ENCODE data around the gene IL26. TPM values are rescaled to one million over a fixed set of nuclear protein-coding genes. Genes with fewer than 3 reads are reported as not detected.

Gene IL26
- total RNA-seq, 1 experiment from 2014 or later: not detected

DNA sequence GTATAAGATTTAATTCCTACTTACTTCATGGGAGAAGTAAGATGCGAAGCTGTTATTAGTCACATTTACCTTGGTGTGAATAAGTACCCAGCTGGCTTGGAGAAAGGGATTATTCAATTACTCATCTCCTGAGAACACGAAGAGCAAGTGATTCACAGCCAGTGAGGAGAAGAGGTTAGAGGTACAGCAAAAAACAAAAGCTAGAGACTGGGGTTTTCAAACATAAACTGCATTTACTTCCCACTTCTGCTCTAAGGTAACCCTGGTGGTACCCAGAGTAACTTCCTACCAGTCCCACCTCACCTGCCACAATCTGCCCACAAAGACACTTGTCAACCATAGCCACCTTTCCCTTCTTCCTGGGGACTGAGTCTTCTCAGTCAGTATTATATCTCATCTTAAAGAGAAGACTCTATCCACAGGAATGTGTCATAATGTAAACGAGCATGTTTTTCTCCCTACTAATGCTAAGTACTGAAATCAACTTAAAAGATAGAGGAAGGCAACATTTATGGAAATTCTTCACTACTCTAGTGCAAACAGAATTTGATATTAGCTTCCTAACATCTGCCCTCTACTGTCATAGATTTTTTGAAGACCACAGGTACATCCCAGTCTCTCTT is 33.8 kb upstream of the IL26 start:
- Histone ChIP-seq H3K27me3 (ENCODE audit: insufficient read depth, low read depth) (no peaks in the 10 kb centered on the region), H3K27ac (peak overlapping the region; percentile 69), H3K79me2 (ENCODE audit: low read depth) (no peaks in the 10 kb centered on the region), H3F3A (ENCODE audit: insufficient read depth, low read depth) (no peaks in the 10 kb centered on the region), H3K9me2 (ENCODE audit: insufficient read depth) (no peaks in the 10 kb centered on the region; the same call in 1 of the 2 replicates), H4K20me1 (ENCODE audit: insufficient read depth) (no peaks in the 10 kb centered on the region), H3K4me3 (no peak overlapping the region), H3K4me2 (peak overlapping the region; percentile 45), H2AFZ (peak overlapping the region; percentile 15; the same call in 1 of the 2 replicates), H3K36me3 (ENCODE audit: low read depth) (no peaks in the 10 kb centered on the region), H3K4me1 (replicated peaks; ENCODE audit: insufficient read depth) (peaks cover 18% of the 10 kb centered on the region), H3K9me3 (ENCODE audit: insufficient read depth, low read depth) (no peaks in the 10 kb centered on the region)
- ChIA-PET CTCF (no interaction called here), POLR2A (ENCODE audit: unreplicated experiment) (no interaction called here)
- no TSS peak for BruUV-seq (replicated peaks)
- no peak for TF ChIP-seq EZH2 (IDR thresholded peaks at IDR 0.05; ENCODE audit: low read depth)
- TF ChIP-seq, protein P1, sequence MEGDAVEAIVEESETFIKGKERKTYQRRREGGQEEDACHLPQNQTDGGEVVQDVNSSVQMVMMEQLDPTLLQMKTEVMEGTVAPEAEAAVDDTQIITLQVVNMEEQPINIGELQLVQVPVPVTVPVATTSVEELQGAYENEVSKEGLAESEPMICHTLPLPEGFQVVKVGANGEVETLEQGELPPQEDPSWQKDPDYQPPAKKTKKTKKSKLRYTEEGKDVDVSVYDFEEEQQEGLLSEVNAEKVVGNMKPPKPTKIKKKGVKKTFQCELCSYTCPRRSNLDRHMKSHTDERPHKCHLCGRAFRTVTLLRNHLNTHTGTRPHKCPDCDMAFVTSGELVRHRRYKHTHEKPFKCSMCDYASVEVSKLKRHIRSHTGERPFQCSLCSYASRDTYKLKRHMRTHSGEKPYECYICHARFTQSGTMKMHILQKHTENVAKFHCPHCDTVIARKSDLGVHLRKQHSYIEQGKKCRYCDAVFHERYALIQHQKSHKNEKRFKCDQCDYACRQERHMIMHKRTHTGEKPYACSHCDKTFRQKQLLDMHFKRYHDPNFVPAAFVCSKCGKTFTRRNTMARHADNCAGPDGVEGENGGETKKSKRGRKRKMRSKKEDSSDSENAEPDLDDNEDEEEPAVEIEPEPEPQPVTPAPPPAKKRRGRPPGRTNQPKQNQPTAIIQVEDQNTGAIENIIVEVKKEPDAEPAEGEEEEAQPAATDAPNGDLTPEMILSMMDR (conservative IDR thresholded peaks at IDR 0.05): no peak
- intact Hi-C loops (cut with micrococcal nuclease; ENCODE audit: unreplicated experiment): no loop called here
- DNase-seq: peak in 1 of 2 experiments; percentile 87

- H3K4me2 ChIP-seq: no peak within 1 kb of the TSS
- POLR2A ChIA-PET (ENCODE audit: unreplicated experiment): no interaction called here
- H3K4me1 ChIP-seq (replicated peaks; ENCODE audit: insufficient read depth): peaks cover 1% of the 10 kb centered on the region; the same call in 1 of the 2 replicates
- no peaks in the 10 kb centered on the region for H3K36me3 ChIP-seq (ENCODE audit: low read depth)
- H3K27me3 ChIP-seq (ENCODE audit: insufficient read depth, low read depth): no peaks in the 10 kb centered on the region
- intact Hi-C loops (cut with micrococcal nuclease; ENCODE audit: unreplicated experiment): no loop called here
- no peak within 1 kb of the TSS for H2AFZ ChIP-seq
- no peaks in the 10 kb centered on the region for H3K9me3 ChIP-seq (ENCODE audit: insufficient read depth, low read depth)
- H4K20me1 ChIP-seq (ENCODE audit: insufficient read depth): no peaks in the 10 kb centered on the region
- no peaks in the 10 kb centered on the region for H3K79me2 ChIP-seq (ENCODE audit: low read depth)
- BruUV-seq (replicated peaks): no TSS peak
- peaks cover 4% of the 10 kb centered on the region; the same call in 1 of the 2 replicates for H3K9me2 ChIP-seq (ENCODE audit: insufficient read depth)
- no peak within 1 kb of the TSS for H3K27ac ChIP-seq
- TF ChIP-seq, protein P1 (conservative IDR thresholded peaks at IDR 0.05): no peak
- TF ChIP-seq EZH2 (IDR thresholded peaks at IDR 0.05; ENCODE audit: low read depth): no peak
- H3K4me3 ChIP-seq: no peak within 1 kb of the TSS
- CTCF ChIA-PET: no interaction called here
- DNase-seq: no peak
- H3F3A ChIP-seq (ENCODE audit: insufficient read depth, low read depth): no peaks in the 10 kb centered on the region
Measured at GRCh38 chr12:68253504-68253903, 27.9 kb upstream of the IL26 start, which contains the start of gene IL22. Gene IL22 (minus strand): TSS chr12:68253604. CDS start chr12:68253448, 156 bp downstream.

GRCh38 chr12:68252077-68252476 is 26.5 kb upstream of the IL26 start:
- no peak overlapping the region for H3K4me3 ChIP-seq

More at GRCh38 chr12:68252077-68252476, 26.5 kb upstream of the IL26 start:
- ChIA-PET CTCF (no interaction called here), POLR2A (ENCODE audit: unreplicated experiment) (no interaction called here)
- intact Hi-C loops (cut with micrococcal nuclease; ENCODE audit: unreplicated experiment): no loop called here
- TF ChIP-seq EZH2 (IDR thresholded peaks at IDR 0.05; ENCODE audit: low read depth): no peak
- no peak overlapping the region for H3K27ac ChIP-seq
- no peaks in the 10 kb centered on the region for H3K27me3 ChIP-seq (ENCODE audit: insufficient read depth, low read depth)
- H3K36me3 ChIP-seq (ENCODE audit: low read depth): no peaks in the 10 kb centered on the region
- H3K9me3 ChIP-seq (ENCODE audit: insufficient read depth, low read depth): no peaks in the 10 kb centered on the region
- DNase-seq: no peak
- H3K79me2 ChIP-seq (ENCODE audit: low read depth): no peaks in the 10 kb centered on the region
- no peaks in the 10 kb centered on the region for H3F3A ChIP-seq (ENCODE audit: insufficient read depth, low read depth)
- H2AFZ ChIP-seq: no peak overlapping the region
- H3K4me1 ChIP-seq (replicated peaks; ENCODE audit: insufficient read depth): no peaks in the 10 kb centered on the region
- no TSS peak for BruUV-seq (replicated peaks)
- no peak overlapping the region for H3K4me2 ChIP-seq
- peaks cover 4% of the 10 kb centered on the region; the same call in 1 of the 2 replicates for H3K9me2 ChIP-seq (ENCODE audit: insufficient read depth)
- no peaks in the 10 kb centered on the region for H4K20me1 ChIP-seq (ENCODE audit: insufficient read depth)

Measured in PC-9 (cell line).